K562 (cell line): ENCODE data around the gene NDUFA5. TPM values are rescaled to one million over a fixed set of nuclear protein-coding genes. Genes with fewer than 3 reads are reported as not detected.

Source experiments
- ARNT ChIP-seq, 2 experiments: fragments of 450-650 bp; IDR thresholded peaks; 2 replicates each; pipeline ENCODE4 v1.6.1; 2016; ENCODE audit warnings: mild to moderate bottlenecking in 1 of 2
- GABPB1 ChIP-seq: sonication (generic); formaldehyde crosslinking; IDR thresholded peaks from 2 replicates; pipeline ENCODE4 v1.8.0; 2022; ENCODE audit warnings: mild to moderate bottlenecking, missing genetic modification reagents
- HDAC3 ChIP-seq: fragments of 450-650 bp; IDR thresholded peaks from 2 replicates; pipeline ENCODE4 v1.6.1; 2018; ENCODE audit warnings: borderline replicate concordance, mild to moderate bottlenecking, moderate library complexity; ENCODE audit not compliant: partially characterized antibody
- KAT8 ChIP-seq: fragments of 450-650 bp; IDR thresholded peaks from 2 replicates; pipeline ENCODE4 v1.6.1; 2016; ENCODE audit warnings: low read depth, mild to moderate bottlenecking
- MTA1 ChIP-seq: fragments of 450-650 bp; IDR thresholded peaks from 2 replicates; pipeline ENCODE4 v1.6.1; 2017; ENCODE audit warnings: borderline replicate concordance
- PHF20 ChIP-seq: fragments of 450-650 bp; IDR thresholded peaks from 2 replicates; pipeline ENCODE4 v1.6.1; 2018; ENCODE audit not compliant: partially characterized antibody
- PKNOX1 ChIP-seq: fragments of 450-650 bp; IDR thresholded peaks from 2 replicates; pipeline ENCODE4 v1.6.1; 2016
- POU5F1 ChIP-seq: fragments of 150-350 bp; IDR thresholded peaks from 2 replicates; pipeline ENCODE4 v1.6.1; 2014; ENCODE audit warnings: borderline replicate concordance, low read length, low read depth, mild to moderate bottlenecking; ENCODE audit not compliant: partially characterized antibody
- SNIP1 ChIP-seq: fragments of 450-650 bp; IDR thresholded peaks from 2 replicates; pipeline ENCODE4 v1.7.1; 2017; ENCODE audit warnings: low read depth, mild to moderate bottlenecking
- TARDBP ChIP-seq: fragments of 450-650 bp; IDR thresholded peaks from 2 replicates; pipeline ENCODE4 v1.6.1; 2016
- ZC3H4 ChIP-seq: sonication (generic); formaldehyde crosslinking; IDR thresholded peaks from 2 replicates; pipeline ENCODE4 v1.9.0; 2021; ENCODE audit warnings: missing genetic modification reagents, borderline replicate concordance
- ZKSCAN8 ChIP-seq: fragments of 200-800 bp; sonication (Bioruptor generic); IDR thresholded peaks from 2 replicates; pipeline ENCODE4 v1.6.1; 2016; ENCODE audit warnings: missing genetic modification characterization, missing compliant biosample characterization
- ZNF609 ChIP-seq: sonication (generic); formaldehyde crosslinking; IDR thresholded peaks from 2 replicates; pipeline ENCODE4 v1.8.1; 2023; ENCODE audit warnings: missing genetic modification reagents, mild to moderate bottlenecking, borderline replicate concordance
- ZNF785 ChIP-seq: fragments of 250-450 bp; sonication (Bioruptor Pico); IDR thresholded peaks from 2 replicates; pipeline ENCODE4 v1.4.0; 2020; ENCODE audit warnings: mild to moderate bottlenecking
- ZNF79 ChIP-seq: fragments of 250-450 bp; sonication (Bioruptor Pico); IDR thresholded peaks from 2 replicates; pipeline ENCODE4 v1.4.0; 2020; ENCODE audit warnings: low read depth, mild to moderate bottlenecking, moderate library complexity
- polyA plus RNA-seq, 8 experiments: library from polyadenylated mRNA; depleted of rRNA in 4 of 8; stranded (reverse) in 5 of 8; unstranded in 3 of 8; fragments of >200 nt; fragmentation: Nextera tagmentation in 2 of 8; fragmentation: Illumina TruSeq in 1 of 8; extraction: Ambion mirVana in 2 of 8; extraction: Trizol in 1 of 8; gene quantifications; 2 replicates each; pipeline versions ENCODE4 v1.2.1 to v1.2.3, GENCODE V29; 2011 to 2014; ENCODE audit warnings: inconsistent platforms in 1 of 8, missing spikeins in 1 of 8
- total RNA-seq, 7 experiments: library from RNA; depleted of rRNA in 6 of 7; stranded (reverse); fragments of >200 nt in 6 of 7; fragmentation: Illumina TruSeq in 2 of 7; extraction: Trizol in 2 of 7; gene quantifications; 2 replicates each; pipeline versions ENCODE4 v1.2.1 to v1.2.3, GENCODE V29; 2011 to 2021; ENCODE audit warnings: low replicate concordance in 1 of 7
- TF ChIP-seq, protein P1 (sequence below): sonication (generic); IDR thresholded peaks from 2 replicates; pipeline ENCODE4 v1.6.1; 2016

NDUFA5 gene
- total and polyA plus RNA-seq, 9 of the 15 experiments (the other 6 are each of a cell fraction or from before 2014, with no cell fraction given), result 155 to 677 (median 269) TPM

GRCh38 chr7:123570390-123571182, 13.0 kb upstream of the NDUFA5 start (continued):
- TF ChIP-seq ARNT (IDR thresholded peaks at IDR 0.05) (no peak), PHF20 (no peak), POU5F1 (no peak), SNIP1 (no peak), KAT8 (no peak), ZNF79 (CRISPR knock-in tag) (no peak), ZNF609 (no peak), PKNOX1 (no peak), TARDBP (no peak), MTA1 (no peak), ZKSCAN8 (CRISPR knock-in tag) (no peak), HDAC3 (peak; percentile 8), ZC3H4 (CRISPR knock-in tag) (no peak), ZNF785 (CRISPR knock-in tag) (no peak), GABPB1 (CRISPR knock-in tag) (no peak)
- TF ChIP-seq, protein P1, sequence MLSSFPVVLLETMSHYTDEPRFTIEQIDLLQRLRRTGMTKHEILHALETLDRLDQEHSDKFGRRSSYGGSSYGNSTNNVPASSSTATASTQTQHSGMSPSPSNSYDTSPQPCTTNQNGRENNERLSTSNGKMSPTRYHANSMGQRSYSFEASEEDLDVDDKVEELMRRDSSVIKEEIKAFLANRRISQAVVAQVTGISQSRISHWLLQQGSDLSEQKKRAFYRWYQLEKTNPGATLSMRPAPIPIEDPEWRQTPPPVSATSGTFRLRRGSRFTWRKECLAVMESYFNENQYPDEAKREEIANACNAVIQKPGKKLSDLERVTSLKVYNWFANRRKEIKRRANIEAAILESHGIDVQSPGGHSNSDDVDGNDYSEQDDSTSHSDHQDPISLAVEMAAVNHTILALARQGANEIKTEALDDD, result 0 out of 2 replicates have a peak, but pooled peaks have one; percentile 41
